ENCODE measurements around the gene KBTBD2.
"Not testable (repeated sequence)": the region's sequence is repeated elsewhere in the genome, so short reads cannot be mapped to it uniquely, and the experiment has no call there.

The KBTBD2 gene

DNA sequence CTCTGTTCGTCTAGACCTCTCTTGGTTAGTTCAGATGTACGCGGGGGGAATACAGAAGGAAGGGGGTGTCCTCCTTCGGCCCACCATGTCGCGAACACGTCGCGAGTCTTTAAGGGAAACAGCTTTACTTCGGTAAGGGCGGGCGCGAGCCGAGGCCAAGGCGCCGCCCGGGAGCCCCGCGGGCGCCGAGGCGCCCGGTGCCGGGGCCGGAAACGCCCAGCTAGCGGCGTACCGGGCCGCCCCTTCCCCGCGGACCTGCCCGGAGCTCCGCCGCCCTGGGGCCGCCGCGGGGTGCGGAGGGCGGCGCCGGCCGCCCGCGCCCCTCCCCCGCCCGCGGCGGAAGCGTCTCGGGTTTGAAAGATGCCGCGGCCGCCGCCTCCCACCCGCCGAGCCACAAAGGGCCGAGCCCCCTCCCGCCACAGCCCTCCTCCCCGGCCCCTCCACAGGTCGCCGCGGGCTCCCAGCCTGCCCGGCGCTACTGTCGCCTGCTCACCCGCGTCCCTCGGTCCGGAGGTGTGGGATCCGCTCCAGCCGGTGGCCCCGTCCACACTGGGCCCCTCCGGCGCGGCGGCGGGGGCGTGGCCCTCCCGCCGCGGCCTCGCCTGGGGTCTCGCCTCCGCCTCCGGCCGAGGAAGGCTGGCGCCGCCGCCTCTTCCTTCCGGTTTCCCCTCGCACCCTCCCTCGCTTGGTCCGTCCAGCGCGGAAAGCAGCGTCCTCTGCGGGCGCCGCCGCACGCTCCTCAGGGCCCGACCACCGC lies at the start of gene KBTBD2:
TSS of gene KBTBD2 (minus strand) at position 718 of the 757 bp plus-strand sequence. CDS start 12,156 bp downstream, outside the sequence.
- peak; percentile 86 for DNase-seq

DNA sequence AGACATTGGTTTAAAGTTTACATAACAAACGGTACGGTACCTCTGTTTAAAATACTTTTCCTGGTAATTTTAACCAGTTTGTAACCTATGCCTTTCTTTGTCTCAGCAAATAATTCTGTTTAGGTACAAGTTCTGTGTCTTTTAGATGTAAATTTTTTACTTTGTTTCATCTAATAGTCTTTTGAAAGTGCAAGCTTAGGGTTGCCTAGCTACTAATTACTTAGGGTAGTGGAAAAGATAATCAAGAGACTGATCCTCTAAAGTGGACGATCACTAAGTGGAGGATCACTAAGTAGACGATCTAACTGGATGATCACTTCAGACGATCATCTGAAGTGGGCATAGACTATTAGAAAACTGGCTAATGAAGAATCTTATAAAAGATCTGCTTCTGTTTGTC lies 49.6 kb upstream of the KBTBD2 start:
- no peak for DNase-seq

DNA sequence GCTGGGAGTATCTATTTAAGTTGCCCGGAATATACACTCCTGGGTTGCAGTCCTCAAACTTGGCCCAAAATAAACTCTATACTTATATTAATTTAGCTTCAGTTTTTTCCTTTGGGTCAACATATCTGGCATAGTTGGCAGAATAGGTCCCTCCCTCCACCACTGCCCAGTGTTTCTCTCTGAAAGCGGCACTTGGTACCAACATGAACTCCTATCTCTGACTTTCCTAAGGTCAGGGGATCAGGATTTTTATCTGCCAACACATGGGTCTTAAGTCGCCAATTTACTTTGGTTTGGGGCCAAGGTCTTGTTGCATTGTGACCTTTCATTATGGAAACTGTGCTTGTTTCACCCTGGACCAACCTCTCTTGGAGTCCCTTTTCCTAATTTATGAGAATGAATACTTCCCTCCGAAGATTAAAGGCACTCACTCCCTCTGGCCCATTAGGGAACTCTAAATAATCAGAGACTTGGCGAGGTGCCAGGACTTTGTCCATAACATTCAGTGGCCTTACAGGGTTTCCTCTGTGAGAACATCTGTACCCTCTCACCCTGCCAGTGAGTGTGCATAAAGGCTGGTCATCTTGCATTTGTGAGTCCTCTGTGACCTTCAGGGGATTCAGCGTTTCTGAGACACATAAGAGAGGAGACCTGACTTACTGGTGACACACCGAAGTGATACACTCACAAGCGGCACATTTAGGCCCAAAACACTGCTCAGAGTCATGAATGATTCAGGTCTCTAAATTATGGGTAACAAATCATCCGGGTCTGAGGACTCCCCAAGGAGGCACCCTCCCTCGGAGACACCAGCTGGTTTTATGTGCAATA lies 46.0 kb upstream of the KBTBD2 start:
- DNase-seq = no peak

DNA sequence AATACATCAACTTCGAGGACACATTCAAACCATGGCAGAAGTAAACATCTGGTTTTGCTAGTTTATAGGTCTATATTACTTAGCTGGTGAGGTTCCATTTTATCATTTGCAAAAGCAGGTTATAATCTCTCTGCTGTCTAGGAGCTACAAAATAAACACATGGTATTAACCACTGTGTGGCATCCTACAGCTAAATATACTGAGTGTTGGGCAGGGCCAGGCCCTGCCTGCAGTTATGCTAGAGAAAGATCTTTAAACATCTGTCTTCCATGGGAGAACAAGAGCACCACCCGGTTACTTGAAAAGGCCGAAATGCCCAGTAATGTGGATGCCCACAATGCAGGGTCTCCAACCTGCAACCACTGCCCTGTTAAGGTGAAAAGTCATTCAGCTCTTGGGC lies 45.1 kb upstream of the KBTBD2 start:
- no peak for DNase-seq

DNA sequence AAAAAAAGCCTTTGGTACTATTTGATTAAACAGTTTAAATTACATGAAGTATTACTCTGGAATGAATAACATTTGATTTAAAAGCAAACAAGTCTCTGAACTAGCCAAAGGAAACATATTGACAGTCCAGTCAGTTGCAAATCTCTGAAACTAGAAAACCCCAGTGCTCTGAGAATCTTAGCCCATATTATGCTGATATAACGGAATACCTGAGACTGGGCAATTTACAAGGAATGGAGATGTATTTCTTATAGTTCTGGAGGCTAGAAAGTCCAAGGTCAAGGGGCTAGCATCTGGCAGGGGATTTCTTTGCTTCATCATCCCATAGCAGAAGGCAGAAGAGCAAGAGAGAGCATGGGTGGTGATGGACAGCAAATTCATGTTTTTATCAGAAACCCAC lies 44.0 kb upstream of the KBTBD2 start:
- DNase-seq = no peak

DNA sequence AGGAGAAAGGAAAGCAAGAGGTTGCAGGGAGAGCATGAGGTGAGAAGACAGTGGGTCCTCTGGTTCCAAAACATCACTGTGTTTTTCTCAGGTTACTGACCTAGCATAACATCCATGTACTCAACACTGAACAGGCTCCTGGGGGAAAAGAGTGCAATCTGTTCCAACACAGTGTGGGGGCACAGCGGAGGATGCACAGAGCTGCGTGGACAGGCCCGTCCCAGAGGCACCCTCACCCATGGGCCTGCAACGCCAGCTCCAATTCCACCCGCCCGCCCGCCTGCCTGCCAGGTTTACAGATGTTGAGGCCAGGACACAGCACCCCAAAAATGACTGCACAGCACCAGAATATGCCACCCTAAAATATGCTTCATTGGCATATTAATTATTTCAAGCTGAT lies 38.8 kb upstream of the KBTBD2 start:
- no peak for DNase-seq

DNA sequence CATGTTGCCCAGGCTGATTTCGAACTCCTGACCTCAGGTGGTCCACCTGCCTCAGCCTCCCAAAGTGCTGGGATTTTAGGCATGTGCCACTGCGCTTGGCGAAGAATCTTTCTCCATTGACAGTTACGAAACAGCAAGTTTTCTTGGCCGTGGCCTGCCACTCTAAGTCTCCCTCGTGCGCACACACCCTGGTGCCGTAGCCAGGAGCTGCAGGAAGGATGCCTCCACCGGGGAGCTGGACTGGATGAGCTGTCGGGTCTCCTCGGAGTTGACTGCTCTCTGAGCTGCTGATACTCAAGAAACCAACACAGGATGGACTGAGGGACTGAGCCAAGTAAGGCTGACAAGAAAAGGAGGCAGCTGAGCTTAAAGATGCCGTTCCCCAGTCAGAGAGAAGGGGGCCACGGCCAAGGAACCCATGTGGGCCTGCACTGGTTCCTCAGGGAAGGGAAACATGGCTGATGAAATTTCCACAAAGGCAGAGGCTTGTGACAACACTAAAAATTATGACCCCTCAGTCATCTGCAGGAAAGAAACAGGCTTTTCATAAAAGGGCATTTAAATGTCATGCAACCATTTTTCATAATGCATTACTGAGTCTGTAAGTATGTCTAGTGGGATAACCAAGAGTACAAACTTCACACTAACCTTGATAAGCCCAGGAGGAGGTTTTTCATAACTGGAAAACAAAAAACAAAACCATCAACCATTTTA lies 38.0 kb upstream of the KBTBD2 start:
- no peak for DNase-seq

DNA sequence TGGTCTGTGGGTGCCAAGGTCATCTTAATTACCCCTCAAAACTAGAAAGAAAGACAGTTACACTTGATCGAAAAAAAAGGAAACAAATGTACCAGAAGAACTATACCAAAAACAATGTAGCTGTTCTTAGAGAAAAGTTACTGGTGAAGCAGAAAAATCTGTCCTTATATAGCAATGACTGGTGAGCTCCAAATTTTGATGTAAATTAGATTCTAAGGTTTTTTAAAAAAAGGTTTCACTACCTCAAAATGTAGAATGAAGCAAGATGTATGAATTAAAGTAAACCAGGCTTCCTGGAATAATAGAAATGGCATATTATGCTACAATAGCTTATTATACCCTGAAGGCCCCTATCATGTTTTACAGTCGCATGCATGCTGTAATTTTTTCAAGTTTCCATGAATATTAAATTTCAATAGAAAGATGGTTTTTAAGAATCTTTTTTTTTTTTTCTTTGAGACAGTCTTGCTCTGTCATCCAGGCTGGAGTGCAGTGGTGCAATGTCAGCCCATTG lies 37.3 kb upstream of the KBTBD2 start:
- DNase-seq = no peak

DNA sequence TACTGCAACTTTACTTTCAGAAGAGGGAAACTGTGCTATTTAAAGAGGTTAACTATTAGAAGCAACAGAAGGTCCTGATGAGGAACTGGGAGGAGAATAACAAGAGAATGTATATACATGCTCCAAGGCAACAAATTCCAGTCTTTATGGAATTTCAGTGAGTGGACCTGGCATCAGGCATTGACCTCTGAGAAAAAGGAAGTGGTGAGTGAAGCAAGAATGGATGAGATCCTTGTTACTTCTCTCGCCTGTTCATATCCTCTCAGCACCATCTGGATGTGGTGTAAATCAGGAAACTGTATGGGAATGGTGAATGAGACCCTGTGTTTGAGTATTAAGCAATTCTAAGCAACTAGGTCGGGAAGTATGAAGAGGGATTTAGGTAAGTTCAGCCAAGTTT lies 30.3 kb upstream of the KBTBD2 start:
- no peak for DNase-seq

DNA sequence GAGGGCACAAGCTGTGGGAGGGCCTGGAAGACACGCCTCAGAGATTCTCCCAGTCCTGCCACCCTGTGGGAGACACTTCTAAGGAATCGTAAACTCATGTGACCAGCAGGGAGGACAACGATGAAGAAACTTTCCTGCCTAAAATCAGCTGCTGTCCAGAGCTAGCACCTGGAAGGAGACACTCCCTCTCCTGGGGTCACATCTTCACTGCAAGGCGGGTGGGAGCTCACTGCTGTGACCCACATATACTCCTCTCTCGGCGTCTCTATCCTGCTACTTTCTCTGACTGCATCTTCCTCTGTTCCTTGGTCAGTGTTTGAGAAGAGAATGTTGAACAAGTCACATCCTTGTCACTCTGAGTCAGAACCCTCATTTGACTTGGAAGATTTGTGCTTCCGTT lies 25.4 kb upstream of the KBTBD2 start:
- DNase-seq = not testable (repeated sequence)

DNA sequence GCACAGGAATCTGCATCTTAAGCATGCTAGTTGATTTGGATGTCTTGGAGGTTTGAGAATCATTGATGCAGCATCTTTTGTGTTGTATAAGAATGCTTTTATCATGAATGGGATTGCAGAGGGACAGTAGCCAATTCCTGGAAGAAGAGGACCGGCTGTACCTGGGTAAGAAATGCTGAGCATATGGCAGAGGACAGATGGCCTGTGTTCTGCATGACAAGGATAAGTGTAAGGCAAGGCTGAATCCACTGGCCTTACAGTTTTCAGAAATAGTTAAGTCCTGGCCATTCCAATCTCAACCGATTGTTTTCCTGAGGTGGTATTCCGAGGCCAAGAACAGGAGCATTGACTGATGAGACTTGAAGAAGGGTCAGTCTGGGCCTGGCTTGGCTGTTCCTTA lies 24.4 kb upstream of the KBTBD2 start:
- no peak for DNase-seq

DNA sequence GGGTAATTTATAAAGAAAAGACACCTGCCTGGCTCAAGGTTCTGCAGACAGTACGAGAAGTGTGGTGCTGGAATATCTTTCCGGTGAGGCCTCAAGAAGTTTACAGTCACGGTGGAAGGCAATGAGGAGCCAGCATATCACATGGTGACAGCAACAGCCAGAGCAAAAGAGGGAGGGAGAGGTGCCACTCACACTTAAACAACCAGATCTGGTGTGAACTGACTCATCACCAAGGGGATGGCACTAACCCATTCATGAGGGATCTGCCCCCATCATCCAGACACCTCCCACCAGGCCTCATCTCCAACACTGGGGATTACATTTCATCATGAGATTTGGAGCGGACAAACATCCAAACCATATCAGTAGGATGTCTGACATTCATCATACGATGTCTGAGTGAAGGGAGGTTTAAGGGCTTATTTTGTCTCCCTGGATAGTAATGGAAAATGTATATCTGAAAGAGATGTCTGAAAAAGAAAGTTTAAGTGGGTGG lies 23.5 kb upstream of the KBTBD2 start:
- DNase-seq = no peak

DNA sequence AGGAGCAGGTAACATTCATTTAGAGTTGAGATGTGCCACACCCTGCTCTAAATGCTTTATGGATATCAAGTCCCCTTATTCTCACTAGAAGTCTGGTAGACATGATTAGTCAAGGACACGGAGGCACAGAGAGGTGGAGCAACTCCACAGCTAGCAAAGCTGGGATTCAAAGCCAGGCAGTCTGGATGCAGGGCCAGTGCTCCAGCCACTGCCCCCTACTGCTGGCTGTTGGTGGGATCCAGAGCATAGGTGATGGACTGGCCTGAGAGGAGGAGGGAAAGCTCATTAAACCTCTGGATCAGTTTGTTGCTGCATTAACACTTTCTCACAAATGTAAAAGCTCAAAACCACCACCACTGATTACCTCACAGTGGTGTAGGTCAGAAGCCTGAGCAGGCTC lies 22.6 kb upstream of the KBTBD2 start:
- DNase-seq = no peak

DNA sequence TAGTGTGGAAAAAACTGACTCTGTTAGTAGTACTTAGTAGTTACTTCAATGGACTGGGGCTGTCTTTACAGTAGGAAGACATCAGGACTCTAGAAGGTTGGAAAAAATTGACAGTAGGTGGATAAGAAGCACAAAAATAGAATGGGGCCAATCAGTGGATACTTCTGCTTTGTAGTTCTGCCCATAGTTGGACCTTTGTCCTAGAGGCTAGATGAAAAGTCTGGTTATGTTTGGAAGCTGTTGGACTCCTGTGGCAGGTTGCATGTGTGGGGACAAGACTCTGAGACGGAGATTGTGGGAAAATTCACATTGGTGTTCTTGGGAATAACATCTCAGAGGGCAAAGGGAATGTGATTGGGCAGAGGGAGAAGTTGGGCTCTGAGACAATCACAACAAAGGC lies 18.6 kb upstream of the KBTBD2 start:
- no peak for DNase-seq

DNA sequence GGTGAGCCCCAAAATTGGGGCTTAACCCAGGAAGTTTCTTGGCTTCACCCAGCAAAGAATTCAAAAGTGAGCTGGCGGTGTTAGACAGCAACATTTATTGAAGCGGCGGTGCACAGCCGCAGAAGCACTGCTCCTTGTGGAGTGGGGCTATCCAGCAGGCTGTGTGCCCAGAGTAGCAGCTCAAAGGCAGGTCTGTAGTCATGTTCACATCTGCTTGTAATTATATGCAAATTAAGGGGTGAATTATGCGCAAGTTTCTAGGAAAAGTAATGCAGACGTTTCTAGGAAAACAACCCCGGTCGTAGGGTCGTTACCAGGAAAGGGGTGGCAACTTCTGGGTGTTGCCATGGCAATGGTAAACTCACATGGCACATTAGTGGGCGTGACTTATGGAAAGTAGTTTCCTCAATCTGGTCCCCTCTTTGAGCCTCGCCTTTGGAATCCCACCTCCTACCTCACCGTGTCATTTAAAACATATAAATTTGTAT lies 13.7 kb upstream of the KBTBD2 start:
- peak; percentile 80 for DNase-seq

DNA sequence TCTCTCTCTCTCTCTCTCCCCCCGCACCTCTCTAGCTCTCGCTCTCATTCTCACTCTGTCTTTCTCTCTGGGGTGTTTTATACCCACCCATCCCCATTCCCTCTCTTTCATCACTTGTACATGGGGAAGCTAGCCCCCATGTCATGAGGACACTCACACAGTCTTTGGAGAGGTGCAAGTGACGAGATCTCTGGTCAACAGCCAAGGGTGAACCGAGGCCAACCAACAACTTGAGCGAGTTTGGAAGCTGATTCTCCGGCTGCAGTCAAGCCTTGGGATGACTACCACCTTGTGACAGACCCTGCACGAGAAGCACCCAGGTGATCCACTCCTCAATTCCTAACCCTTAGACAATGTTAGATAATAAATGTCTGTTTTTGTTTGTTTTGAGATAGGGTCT lies 10.1 kb upstream of the KBTBD2 start:
- DNase-seq = no peak

DNA sequence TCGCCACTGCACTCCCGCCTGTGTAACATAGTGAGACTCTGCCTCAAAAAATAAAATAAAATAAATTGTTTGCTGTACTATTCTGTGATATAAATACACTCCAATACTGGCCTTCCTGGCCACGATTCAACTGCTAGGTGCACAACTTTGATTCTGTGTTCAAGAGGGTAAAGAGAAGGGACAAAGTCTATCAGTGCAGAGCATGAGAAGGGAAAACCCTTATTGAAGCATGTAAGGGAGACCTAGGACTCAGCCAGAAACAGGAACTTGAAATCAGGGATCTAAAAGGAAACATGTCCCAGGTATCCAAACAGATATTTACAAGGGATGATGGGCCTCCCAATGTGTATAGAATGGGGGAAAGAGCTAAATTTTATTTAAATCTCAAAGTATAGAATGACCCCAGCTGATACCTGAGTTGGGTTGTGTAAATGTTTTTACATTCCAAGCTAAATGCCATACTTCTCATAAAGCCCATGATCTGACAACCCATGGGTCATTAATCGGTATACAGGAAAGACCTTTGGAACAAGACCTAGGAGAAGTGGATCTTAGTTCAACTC lies 9.0 kb upstream of the KBTBD2 start:
- DNase-seq = no peak

DNA sequence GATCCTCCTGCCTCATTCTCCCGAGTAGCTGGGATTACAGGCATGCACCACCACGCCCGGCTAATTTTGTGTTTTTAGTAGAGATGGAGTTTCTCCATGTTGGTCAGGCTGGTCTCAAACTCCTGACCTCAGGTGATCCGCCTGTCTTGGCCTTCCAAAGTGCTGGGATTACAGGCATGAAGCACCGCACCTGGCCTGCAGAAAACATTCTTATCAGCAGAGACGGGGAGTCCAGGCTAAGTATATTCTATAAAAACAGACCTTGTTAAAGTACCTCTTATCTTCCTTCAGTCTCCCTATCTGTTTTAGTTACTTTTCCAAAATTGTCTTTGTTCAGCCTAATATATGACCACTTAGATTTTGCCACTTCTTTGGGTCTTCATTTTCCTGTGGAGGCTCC lies 5.8 kb upstream of the KBTBD2 start:
- not testable (repeated sequence) for DNase-seq

DNA sequence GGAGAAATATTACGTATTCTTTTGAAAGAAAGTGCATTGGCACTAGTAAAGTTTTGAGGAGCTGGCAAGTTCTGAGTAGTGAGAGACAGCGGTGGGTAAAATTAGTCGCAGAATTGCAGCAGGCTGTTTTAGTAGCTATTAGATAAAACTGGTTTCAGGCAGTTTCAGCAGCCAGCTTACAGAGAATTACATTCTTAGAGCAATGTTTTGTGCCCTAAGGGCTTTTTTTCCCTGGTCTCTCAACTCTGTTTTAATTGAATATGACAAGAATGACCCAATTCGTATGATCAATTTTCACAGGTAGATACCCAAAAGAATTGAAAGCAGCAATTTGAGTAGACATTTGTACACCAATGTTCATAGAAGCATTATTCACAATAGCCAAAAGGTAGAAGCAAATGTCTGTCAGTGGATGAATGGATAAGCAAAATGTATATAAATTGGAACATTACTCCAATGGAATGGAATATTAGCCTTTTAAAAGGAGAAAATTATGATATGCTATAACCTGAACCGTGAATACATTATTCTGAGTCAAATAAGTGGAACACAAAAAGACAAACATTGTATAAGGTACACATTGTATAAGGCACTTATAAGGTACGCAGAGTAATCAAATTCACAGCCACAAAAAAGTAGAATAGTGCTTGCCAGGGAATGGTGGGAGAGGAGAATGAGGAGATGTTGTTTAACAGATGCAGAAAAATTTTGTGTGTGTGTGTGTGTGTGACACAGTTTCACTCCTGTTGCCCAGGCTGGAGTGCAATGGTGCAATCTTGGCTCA lies 5.2 kb upstream of the KBTBD2 start:
- DNase-seq = no peak

DNA sequence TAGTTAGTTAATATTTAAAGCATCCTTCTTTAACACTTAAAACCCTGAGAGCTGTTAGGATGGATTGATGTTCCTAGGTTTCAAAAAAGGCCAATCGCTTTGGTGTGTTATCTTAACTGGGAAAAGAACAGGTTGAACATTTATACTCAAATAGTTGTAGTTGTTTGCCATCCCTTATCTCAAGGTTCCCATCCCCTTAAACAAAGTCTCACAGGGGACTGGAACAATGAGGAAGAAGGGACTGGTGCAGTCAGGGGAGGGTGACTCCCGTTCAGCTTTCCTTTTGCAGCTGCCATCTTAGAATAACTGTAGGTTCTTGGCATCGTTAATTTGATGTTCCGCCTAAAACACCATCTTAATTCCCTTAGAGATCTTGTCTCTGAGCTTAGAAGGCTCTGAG lies 2.6 kb upstream of the KBTBD2 start:
- DNase-seq = no peak

DNA sequence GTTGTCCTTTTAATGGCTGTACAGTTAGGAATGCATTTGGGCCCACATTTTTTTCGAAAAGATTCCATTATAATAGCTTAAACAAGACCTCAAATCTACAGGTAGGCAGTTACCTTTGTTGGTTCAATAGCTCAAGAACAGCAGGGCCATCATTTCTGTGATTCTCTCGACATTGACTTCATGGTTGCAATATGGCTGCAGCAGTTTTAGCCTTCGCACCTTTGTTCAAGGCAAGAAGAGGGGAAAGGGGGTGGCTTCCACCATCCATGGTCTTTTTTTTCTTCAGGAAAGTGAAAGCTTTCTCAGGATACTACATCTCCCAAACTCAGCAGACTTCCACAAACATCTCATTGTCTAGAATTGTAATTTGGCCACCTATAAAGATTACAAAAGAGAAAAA lies 2.2 kb upstream of the KBTBD2 start:
- DNase-seq = no peak

DNA sequence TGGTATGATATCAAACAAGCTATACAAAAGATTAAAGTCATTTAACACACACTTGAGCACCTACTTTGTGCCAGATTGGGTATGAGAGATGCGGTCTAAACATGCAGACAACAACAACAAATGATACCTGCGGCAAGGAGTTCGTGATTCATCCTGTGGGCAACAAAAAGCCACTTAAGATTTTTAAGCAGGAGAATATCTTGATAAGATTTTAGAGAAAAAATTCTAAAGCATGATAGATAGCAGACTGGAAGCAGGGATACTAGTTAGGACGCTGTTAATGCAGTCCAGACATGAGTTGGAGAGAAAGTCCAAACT lies 1.6 kb upstream of the KBTBD2 start:
- DNase-seq = no peak
